ENCODE measurements around the gene C4A. TPM values are rescaled to one million over a fixed set of nuclear protein-coding genes. Genes with fewer than 3 reads are reported as not detected.

Gene C4A
- total and polyA plus RNA-seq, 2 of the 4 experiments (the other 2 are of a cell fraction): 0.90 to 3.8 TPM

DNA sequence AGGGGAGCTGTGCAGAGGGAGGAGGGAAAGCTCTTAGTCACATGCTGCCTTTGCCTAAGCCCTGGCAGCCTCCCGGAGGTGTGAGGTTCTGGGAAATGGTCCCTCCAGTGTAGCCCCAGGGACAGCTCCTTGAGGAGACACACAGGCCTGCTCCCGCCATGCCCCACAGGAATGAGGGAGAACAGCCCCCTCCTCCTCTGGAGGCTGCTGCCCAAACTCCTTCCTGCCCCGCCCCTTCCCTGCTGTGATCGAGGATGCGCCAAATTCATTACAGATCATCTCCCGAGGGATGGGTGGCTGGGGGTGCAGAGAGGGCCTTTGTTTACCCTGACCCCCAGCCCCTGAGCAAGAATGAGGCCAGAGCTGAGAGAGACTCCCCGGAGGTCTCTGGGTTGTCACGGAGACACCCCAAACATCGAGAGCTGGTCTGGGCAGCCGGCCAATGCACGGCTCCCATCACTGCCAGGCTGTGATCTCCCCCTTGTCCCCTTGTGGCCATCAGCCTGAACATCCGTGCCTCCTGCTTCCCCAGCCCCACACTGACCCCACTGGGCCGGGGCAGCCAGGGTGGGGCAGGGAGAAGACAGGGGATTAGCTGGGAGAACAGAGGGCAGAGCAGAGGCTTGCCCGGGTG, 64.7 kb downstream of the C4A start:
- intact Hi-C loops (cut with micrococcal nuclease): loop anchor here (10.0 kb wide), 1 partner anchor 108 kb away; the partner anchor contains the start of genes PPT2 and PRRT1
- H2BK120ac ChIP-seq (ENCODE audit: low read depth, low read length): no peak overlapping the region
- H3K9ac ChIP-seq (ENCODE audit: low read depth, low read length): no peak overlapping the region
- no peak overlapping the region for H4K91ac ChIP-seq (ENCODE audit: insufficient read depth, low read depth, low read length)
- peak overlapping the region; percentile 59 for H2AFZ ChIP-seq (replicated peaks; ENCODE audit: low read length, poor library complexity)
- no peak overlapping the region for H4K5ac ChIP-seq (ENCODE audit: low read depth, low read length)
- peaks cover 7% of the 10 kb centered on the region; the same call in 1 of the 2 replicates for H3K9me1 ChIP-seq (ENCODE audit: insufficient read depth, low read length)
- BruUV-seq (replicated peaks): no TSS peak
- H2BK15ac ChIP-seq (ENCODE audit: low read depth, low read length): no peak overlapping the region; the same call in 2 of the 3 replicates
- ATAC-seq (ENCODE audit: low read depth) (peak; percentile 11), DNase-seq (no peak)
- no peak overlapping the region for H2BK5ac ChIP-seq (ENCODE audit: low read depth, low read length, poor library complexity, severe bottlenecking)
- no peaks in the 10 kb centered on the region for H3K36me3 ChIP-seq (ENCODE audit: control insufficient read depth, insufficient read depth, low read length)
- H3K56ac ChIP-seq (ENCODE audit: extremely low read depth, insufficient read depth, low read length): no peak overlapping the region
- H3K4me3 ChIP-seq (ENCODE audit: insufficient read depth, low read depth, low read length): no peak overlapping the region
- H3K4me2 ChIP-seq (ENCODE audit: low read depth, low read length): no peak overlapping the region
- WGBS, 2 experiments (ENCODE audit: extremely low coverage in 2 of 2, insufficient read length in 1 of 2): no CpG with 5 or more reads among the region's 14 CpGs
- H3K9me3 ChIP-seq (ENCODE audit: control insufficient read depth, insufficient read depth, low read length): no peaks in the 10 kb centered on the region
- peaks cover 11% of the 10 kb centered on the region for H3K27me3 ChIP-seq (ENCODE audit: control insufficient read depth, insufficient read depth, low read length)
- H3K18ac ChIP-seq (ENCODE audit: low read depth, low read length): no peak overlapping the region
- H2AK5ac ChIP-seq (ENCODE audit: low read depth, low read length): no peak overlapping the region
- H3K23ac ChIP-seq (ENCODE audit: low read depth, low read length): no peak overlapping the region
- no peak overlapping the region for H2BK20ac ChIP-seq (ENCODE audit: low read depth, low read length)
- no peak overlapping the region for H3K27ac ChIP-seq (ENCODE audit: insufficient read depth, low read length)
- no peaks in the 10 kb centered on the region for H3K79me1 ChIP-seq (ENCODE audit: low read depth in 1 of 2, low read length in 2 of 2)
- dilution Hi-C loops (cut with HindIII; ENCODE audit: low sequenced_read_pairs, unreplicated experiment): no loop called here
- H4K20me1 ChIP-seq (ENCODE audit: insufficient read depth, low read length): no peaks in the 10 kb centered on the region
- H2AK9ac ChIP-seq (replicated peaks; ENCODE audit: low read depth, low read length, poor library complexity): peak overlapping the region; percentile 69
- H4K8ac ChIP-seq (ENCODE audit: low read depth in 2 of 2, low read length in 2 of 2): no peak overlapping the region
- H3K4ac ChIP-seq (ENCODE audit: low read depth, low read length): no peak overlapping the region
- TF ChIP-seq BHLHE40 (IDR thresholded peaks at IDR 0.05; ENCODE audit: low read depth, low read length): no peak
- TF ChIP-seq, protein P1, sequence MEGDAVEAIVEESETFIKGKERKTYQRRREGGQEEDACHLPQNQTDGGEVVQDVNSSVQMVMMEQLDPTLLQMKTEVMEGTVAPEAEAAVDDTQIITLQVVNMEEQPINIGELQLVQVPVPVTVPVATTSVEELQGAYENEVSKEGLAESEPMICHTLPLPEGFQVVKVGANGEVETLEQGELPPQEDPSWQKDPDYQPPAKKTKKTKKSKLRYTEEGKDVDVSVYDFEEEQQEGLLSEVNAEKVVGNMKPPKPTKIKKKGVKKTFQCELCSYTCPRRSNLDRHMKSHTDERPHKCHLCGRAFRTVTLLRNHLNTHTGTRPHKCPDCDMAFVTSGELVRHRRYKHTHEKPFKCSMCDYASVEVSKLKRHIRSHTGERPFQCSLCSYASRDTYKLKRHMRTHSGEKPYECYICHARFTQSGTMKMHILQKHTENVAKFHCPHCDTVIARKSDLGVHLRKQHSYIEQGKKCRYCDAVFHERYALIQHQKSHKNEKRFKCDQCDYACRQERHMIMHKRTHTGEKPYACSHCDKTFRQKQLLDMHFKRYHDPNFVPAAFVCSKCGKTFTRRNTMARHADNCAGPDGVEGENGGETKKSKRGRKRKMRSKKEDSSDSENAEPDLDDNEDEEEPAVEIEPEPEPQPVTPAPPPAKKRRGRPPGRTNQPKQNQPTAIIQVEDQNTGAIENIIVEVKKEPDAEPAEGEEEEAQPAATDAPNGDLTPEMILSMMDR (conservative IDR thresholded peaks at IDR 0.05; ENCODE audit: low read depth, low read length): 0 out of 2 replicates have a peak, but pooled peaks have one; percentile 8
- in situ Hi-C loops (cut with MboI; ENCODE audit: low sequenced_read_pairs): no loop called here
- no peak overlapping the region for H3K14ac ChIP-seq (replicated peaks; ENCODE audit: low read depth, low read length)
- H3K4me1 ChIP-seq (ENCODE audit: control insufficient read depth, insufficient read depth, low read length): peaks cover 16% of the 10 kb centered on the region; the same call in 1 of the 2 replicates
- POLR2A ChIA-PET (ENCODE audit: unreplicated experiment): no interaction called here
- CTCF ChIA-PET: no interaction called here
